Tibial nerve (tissue), 3 donors: Measurements from ENCODE around the gene ATP8A2.

ENCODE experiments used
- CTCF ChIP-seq, 5 experiments: fragments of 200-600 bp in 3 of 5; fragments of 450-650 bp in 2 of 5; sonication (generic) in 3 of 5; IDR thresholded peaks; one replicate each; pipeline ENCODE4 v1.5.1; 2016 to 2019; ENCODE audit warnings: antibody characterized with exemption in 5 of 5, mild to moderate bottlenecking in 3 of 5, moderate library complexity in 2 of 5
- POLR2A ChIP-seq, 2 donors: fragments of 450-650 bp; IDR thresholded peaks; one replicate each; pipeline ENCODE4 v1.6.1; 2017; ENCODE audit warnings: antibody characterized with exemption in 2 of 2, mild to moderate bottlenecking in 2 of 2, moderate library complexity in 2 of 2

- no peak for TF ChIP-seq CTCF (IDR thresholded peaks at IDR 0.05)
- no peak for TF ChIP-seq POLR2A (IDR thresholded peaks at IDR 0.05)
Measured at GRCh38 chr13:25864116-25864515, 492.3 kb downstream of the ATP8A2 start.
